GM21360 (cell line): ENCODE data around the gene NDEL1.

Source experiments
- ATAC-seq: cut with Tn5 transposase; IDR thresholded peaks from one replicate; pipeline ENCODE4 v1.9.1; 2021; ENCODE audit warnings: mild to moderate bottlenecking, moderate library complexity; ENCODE audit not compliant: unreplicated experiment

Gene NDEL1

DNA sequence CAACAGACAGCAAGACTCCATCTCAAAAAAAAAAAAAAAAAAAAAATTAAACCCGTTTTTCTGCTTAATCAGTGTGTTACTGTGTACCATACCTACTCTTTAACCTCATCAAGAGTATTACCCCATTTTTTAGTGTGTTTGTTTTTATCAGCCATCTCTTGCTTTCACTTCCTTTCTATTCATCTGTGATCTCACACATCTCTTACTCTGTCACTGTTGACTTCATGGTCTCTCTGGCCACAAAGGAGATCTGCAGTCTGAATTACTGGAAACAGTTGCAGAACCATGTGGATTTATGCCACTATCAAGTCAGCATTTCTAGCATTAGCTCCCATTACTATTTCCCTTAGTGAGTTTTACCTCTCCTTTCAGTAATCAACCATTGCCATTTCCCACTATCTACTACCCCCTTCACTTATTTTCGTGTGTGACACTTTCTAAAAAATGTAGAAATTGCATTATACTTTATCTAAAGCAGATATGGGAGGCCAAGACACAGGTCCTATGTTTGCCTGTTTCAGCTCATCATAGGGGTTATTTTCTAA is 20.1 kb downstream of the NDEL1 start:
- ATAC-seq, result no peak

DNA sequence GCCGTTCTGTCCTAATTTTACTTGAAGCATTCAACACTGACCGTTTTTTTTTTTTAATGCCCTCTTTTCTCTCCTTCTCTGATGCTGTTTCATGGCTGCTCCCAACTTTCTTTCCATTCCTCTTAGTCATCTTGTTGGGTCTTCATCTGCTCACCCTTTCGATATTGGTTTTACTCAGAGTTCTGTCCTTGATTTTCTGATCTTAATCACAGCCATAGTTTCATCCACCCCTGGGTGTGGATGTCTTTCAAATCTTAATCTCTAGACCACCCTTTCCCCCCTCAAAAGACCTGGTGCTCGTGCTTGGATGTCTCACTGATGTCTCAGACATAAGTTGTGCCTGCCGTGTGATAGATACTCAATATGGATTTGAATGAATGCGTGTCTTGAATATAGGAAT is 22.4 kb downstream of the NDEL1 start:
- ATAC-seq, result no peak

DNA sequence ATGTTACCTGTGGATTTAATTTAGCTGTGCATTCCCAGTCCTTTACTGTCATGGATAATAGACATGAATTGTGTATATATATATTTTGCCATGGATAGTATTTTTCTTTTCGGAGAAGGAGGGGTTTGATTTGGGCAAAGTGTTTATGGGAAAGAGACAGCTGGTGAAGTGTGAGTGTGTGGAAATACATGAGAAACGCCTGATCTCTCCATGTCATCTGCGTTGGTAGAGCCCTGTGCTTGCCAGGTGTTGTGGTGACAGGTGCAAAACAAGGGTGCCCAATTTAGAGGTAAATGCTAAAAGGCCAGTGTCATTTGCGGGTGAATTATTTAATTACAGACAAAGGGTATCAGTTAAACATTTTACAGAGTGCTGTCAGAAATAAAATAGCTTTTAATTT is 23.4 kb downstream of the NDEL1 start:
- no peak for ATAC-seq

DNA sequence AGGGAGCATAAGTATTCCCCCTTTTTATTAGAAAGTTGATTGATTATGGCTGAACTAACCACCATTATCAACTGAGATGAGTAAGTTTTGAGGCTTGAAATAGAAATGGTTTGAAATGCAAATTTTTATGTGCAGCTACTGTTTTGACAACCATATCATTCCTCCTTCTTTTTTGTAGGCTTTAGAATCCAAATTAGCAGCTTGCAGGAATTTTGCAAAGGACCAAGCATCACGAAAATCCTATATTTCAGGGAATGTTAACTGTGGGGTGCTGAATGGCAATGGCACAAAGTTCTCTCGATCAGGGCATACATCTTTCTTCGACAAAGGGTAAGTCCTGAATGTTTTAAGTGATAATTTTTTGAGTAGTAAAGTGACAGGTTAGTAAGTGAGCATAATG is 24.1 kb downstream of the NDEL1 start:
- no peak for ATAC-seq

DNA sequence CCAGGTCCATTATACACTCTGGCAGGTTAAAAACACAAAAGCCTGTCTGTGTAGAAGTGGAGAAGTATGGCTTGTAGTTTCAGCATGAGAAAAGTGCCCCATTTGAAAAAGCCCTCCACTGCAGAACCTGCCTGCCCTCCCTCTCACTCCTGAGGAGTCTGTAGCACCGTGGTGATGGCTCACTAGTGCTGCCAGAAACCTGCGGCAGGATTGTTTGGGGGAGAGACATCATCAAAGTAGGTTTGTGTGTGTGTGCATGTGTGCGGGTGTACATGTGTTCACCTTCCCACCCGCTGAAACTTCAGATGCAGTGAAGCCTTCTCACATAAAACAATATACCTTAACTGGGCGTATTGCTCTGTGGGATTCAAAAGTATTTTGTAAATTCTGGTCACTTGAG is 26.9 kb downstream of the NDEL1 start:
- no peak for ATAC-seq

DNA sequence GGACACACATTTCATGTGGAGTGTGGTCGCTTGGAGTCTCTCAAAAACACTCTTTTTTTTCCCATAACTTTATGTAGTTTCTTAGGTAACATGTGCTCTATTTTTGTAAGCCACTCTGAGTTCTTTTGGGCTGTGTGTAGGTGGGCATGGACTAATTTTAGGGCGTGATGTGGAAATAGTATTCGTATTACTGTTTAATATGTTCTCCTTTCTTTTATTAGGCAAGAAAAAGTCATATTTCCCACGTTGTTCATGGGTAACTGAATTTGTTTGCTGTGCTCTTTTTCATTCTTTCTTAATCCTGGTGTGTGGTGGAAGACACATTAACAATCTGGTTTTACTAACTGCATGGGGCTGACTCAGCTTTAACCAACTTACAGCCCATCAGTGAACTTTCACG is 27.4 kb downstream of the NDEL1 start:
- ATAC-seq, result no peak

DNA sequence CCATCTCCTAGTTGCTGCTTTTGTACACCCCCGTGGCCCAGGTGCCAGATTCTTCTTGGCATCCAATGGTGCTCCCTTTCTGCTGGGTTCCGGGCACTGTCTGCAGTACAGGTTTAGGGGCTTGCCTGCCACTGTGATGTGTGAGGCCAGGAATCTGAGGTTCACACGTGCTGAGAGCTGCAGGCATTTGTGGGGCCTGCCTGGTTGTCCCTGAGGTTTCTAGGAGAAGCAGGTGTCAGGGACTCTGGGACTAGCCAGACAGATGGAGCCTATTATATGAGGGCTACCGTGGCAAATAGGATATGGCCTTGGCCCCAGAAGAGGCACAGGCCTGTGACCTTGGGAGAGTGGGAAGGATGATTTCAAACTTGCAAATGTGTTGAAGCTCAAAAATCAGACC is 29.3 kb downstream of the NDEL1 start:
- ATAC-seq, result no peak

DNA sequence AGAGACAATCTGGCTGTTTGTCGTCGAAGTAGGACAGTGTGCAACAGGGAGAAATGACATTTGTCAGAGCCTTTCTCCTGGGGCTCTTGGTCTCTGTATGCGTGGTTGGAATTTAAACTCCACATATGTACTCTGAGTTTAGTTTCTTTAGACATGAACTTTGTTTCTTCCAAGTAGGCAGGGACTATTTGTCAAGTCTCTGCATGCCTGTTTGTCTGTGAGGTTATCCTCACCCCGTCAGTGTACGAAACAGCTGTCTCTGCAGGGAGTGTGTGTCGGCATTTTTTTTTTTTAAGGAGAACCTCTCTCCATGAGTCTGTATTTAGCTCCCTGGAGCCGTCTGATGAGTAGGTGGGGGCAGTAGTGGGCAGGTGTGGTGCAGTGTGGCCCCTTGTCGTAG is 29.7 kb downstream of the NDEL1 start:
- no peak for ATAC-seq

DNA sequence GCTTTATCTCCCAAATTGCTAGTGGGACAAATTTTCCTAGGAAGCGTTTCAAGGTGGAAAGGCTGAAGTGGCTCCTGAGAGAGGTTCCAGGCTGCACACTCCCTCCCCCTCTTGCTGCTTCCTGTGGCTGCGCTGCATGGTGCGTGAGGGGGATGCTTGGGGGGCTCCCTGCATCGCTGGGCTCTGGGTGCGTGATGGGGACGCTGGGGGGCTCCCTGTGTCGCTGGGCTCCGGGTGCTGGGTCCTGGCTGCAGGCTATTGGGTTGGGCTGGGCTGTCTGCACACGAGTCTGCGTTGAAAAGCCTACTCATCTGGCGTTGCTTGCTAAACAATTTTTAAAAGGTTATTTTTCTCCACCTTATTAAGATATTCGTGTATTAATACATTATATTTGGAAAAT is 30.1 kb downstream of the NDEL1 start:
- ATAC-seq, result no peak

DNA sequence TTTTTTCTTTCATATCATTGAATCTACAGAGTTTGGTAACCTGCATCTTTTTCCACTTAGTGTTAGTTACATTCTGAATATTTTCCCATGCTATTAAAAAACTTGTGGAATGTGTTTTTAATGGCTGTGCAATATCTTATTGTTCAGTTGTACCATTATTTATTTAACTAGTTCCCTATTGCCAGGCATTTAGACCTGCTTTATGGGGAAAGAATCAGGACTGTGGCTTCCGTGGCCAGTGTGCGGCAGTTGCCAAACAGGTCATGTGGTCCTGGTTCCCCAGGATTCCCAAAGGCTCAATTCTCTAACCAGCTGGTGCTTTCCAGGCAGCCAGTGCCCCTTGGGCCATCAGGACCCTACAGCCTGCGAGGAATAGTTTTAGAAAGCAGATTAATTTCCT is 30.8 kb downstream of the NDEL1 start:
- no peak for ATAC-seq

DNA sequence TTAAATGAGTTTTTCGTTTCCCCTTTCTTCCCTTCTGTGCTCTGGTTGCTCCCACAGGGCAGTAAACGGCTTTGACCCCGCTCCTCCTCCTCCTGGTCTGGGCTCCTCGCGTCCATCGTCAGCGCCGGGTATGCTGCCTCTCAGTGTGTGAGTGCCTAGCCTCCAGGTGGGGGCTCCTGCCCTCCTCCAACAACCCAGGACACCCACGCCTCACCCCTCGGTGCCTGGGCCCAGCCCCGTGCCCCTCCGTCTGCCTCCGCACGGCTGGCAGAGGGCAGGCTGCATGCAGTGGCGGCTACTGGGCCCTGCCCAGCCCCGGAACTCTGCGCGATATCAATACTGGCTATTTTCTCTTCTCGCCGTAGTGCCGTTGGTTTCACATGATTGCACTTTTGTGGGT is 31.2 kb downstream of the NDEL1 start:
- no peak for ATAC-seq

DNA sequence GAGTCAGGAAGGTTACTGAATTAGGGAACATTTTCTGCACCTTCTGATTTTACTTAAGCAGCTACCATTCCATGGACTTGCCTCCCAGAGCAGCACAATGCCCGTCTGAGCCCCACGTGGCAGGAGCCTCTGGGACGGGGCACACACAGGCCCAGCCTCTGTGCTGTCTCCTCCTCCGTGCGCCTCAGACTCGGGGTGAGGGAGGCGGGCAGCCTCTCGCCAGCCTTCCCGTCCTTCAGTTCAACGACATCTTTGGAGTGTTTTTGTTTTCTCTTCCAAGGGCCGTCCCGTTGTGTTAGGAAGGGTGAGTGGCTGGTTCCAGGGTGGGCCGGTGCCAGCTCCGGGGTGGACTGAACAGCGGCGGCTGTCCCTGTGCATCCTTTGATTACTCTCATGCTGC is 31.8 kb downstream of the NDEL1 start:
- no peak for ATAC-seq

DNA sequence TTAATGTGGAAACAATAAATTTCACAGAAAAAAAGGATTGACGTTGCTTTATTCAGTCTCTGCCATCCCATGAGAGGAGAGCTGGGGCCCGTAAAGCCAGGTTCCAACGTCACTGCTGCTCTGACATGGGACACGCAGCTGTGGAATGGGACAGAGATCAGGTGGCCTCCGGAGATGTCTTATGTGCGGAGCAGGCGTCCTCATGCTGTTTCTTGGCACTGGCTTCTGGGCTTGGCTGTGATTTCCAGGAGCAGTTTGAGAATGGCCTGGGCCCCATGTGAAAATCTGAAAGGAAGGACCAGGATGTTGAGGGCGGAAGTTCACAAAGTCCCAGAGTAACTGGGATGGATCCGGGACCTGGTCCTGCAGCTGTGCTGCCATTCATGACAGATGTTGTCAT is 32.4 kb downstream of the NDEL1 start:
- no peak for ATAC-seq

DNA sequence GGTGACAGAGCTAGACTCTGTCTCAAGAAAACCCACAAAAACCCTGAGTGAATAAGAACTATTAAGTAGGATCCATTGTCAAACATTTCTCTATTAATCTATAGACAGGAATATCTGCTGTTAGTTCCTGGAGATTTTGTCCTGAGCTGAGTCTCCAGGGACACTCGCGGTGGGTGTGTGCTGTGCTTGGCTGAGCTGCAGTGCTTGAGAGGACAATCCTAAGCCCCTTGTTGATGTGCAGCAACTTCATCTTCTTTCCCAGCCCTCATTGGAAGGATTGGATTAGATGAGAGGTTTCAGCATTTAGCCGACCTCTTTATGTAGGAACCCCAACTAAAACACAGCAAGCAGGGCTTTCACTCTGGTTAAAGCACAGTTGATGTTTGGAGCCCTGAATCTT is 33.3 kb downstream of the NDEL1 start:
- ATAC-seq, result no peak

DNA sequence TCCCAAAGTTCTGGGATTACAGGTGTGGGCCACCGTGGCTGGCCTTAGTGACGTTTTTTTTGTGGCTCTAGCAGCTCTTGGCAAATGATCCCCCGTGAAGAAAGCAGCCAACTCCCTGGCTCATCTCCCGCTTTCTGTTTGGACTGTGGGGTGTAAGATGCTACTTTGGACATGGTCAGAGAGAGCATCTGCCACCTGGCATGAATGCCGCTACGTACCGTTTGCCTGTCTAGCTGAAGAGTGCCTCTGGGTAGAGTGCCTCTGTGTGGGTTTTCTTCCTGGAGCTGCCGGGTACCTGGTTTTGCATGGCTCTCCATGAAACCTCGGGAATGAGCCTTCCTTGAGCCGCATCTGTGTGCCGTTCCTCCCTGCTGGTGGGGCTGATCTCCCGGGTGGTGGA is 34.3 kb downstream of the NDEL1 start:
- no peak for ATAC-seq

DNA sequence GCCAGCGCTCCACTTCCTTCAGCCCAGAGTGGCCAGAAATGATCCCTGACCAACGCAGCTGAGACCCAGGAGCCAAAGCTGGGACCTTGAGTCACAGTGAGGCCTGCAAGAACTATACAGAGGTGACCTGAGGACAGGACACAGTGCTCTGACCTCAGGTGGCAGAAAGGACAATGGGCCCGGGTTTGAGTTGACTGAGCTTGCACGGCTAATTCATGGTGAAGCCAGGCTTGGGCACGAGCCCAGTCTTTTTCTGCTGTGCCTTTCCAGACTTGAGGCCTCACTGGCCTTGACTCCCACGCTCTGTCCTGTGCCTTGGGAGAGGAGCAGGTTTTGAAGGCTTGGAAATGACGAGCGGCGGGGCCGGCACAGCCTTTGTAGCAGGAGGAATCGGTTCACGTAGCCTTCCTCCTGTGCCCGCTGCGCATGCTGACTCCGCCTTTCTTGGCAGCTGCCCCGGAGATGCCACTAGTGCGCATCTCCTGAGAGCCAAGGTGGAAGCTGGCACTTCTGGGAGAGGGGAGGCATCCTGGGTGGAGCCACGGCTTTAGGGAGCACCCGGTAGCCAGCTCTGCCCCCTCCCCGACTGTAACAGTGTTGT is 34.9 kb downstream of the NDEL1 start:
- ATAC-seq, result no peak

DNA sequence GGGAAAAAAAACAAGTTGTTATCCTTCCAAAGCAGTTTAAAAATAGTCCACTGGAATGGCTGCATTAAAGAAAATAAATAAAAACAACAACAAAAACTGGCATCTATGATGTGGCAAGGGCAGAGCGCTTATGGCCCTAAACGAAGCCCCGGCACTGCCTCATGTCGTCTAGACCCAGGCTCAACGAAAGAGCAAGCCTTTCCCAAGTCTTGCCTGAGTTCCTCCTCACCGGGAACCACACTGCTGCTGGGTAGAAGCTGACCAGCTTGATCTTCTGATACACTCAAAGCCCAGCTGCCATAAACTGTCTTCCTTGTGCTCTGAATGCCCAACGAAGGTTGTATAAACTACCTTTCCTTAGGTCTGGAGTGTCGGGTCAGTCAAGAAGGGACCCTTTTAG is 37.0 kb downstream of the NDEL1 start:
- ATAC-seq, result no peak

DNA sequence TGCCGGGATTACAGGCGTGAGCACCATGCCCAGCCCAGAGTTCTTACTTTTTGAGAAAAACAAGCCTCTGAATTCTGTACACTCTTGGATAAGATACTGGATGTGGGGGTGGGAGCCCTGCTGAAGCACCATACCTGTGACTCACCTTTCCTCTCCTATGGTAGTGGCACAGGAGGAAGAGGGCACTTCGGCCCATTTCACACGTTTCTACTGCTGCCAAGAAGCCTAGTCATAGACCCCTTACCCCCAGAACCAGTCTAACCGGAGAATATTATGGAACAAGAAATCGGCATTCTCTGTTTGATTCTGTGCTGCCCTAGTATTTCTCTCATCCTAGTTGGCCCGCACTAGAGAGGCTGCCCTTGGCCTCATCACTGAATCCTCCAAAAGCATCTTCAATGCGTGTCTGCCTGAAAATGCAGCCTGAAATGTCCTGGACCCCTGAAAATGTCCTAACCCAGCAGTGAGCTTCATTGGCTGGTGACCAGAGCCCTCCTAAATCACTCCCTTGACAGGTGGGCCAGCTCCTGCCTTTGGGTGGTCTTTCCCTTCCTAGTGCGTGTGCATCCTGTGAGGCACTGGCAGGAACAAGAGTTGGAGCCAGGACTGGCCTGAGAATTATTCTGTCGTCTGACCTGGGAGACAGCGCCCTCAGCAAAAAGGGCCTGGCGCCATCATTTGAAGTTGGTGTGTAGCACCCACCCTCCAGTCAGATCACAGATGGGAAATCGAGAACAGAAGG is 37.9 kb downstream of the NDEL1 start:
- ATAC-seq, result no peak

DNA sequence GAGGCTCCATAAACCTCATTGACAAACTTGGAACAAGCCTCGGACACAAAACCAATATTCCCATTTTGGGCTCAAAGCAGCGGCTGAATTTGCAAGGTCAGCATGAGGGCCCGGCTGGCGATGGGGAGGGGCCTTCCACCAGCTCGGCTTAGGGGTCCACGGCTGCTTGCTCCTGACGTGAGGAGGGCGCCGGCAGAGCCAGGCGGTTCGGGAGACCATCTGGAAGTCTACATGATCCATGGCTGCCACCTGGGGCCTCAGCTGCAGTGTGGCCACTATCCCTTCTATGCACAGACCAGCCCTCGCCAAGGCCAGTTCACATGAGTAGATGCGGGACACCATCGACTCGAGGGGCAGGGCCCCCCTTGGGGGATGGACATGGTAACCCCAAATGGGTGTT is 39.1 kb downstream of the NDEL1 start:
- ATAC-seq, result no peak

DNA sequence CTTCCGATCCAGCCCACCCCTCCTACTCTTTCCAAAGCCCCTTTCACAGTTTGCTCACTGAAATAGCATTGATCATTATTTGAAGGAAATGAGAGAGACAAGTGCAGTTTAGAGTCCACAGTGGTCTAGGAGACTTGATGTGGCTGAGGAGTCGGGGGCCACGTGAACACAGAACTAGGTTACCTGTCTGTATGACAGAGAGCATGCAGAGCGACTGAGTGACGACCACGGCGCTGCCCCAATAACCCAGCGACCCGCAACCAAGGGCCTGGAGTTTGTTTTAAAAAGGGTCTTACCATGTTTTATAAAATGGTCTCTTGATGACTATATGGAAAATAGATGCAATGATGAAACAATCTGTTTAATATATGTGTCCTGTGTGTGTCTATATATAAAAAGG is 39.5 kb downstream of the NDEL1 start:
- ATAC-seq, result no peak

DNA sequence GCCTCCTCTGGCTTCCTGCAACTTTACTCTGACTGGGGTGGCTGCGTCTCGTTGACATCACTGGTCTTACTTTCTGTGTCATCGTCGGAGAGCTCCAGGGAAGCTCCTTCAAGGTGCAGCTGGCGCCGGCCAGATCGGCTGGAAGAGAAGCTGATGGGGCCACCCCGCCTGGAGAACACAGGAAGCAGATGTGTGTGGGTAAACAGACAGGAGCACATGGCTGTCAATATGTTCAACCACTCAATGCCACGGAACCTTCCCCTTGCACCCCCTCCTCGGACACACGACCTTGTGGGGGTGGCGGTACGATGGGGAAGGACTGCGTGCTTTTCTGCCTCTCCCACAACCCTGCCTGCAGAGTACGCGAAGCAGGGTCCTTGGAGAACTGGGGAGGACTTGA is 40.1 kb downstream of the NDEL1 start:
- no peak for ATAC-seq

DNA sequence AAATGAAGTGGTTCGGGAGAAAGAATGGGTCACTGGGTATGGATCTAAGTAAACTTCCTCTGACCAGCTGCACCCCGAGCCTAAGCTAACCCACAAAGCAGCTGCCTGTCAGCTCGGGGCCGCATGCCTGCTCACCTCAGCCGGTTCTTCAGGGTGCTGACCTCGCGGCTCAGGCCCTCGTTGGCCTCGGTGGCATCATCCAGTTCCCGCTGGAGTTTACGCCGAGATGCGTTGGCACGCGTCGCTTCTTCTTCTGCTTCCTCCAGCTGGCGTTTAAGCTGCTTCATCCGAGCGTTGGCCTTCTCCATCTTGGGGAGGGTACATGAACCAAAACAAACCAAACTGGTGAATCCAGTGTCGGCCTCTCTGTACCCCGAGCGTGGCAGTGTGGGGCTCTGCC is 41.1 kb downstream of the NDEL1 start:
- no peak for ATAC-seq

DNA sequence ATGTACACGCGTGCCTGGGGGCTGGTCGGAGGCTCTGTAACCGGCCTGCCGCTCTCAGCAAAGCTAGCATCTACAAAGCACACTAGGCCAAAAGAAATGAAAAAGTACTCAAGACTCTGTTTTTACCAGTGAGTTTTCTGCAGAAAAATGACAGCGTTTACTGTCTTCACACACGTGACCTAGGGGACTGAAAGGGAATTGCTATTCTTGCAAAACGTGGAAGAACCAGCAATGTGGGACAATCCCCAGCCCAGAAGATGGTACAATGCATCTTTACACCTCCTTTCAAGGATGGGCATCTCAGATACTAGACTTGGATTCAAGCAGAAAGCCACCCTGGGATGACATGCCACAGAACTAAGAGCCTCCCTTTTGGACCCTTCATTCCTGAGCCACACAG is 41.5 kb downstream of the NDEL1 start:
- ATAC-seq, result no peak
